Sigmoid colon (tissue), 7 donors: Measurements from ENCODE around the gene VMAC. TPM values are rescaled to one million over a fixed set of nuclear protein-coding genes. Genes with fewer than 3 reads are reported as not detected.

ENCODE experiments used
- DNase-seq: peaks from one replicate; pipeline ENCODE4 v3.0.0-alpha.2; 2019
- H3K27ac ChIP-seq, 4 donors: fragments of 200-600 bp; sonication (generic); one replicate each; pipeline ENCODE4 v1.5.1; 2016 to 2019; ENCODE audit warnings: mild to moderate bottlenecking in 1 of 4
- H3K27me3 ChIP-seq, 3 donors: fragments of 200-600 bp; sonication (generic); one replicate each; pipeline ENCODE4 v1.5.1; 2019; ENCODE audit warnings: mild to moderate bottlenecking in 1 of 3
- H3K36me3 ChIP-seq, 4 donors: fragments of 200-600 bp; sonication (generic); one replicate each; pipeline ENCODE4 v1.5.1; 2016 to 2019
- H3K4me1 ChIP-seq, 4 donors: fragments of 200-600 bp; sonication (generic); one replicate each; pipeline ENCODE4 v1.5.1; 2017 to 2019
- H3K4me3 ChIP-seq, 4 donors: fragments of 200-600 bp; sonication (generic); one replicate each; pipeline ENCODE4 v1.5.1; 2017 to 2019; ENCODE audit warnings: mild to moderate bottlenecking in 2 of 4, moderate library complexity in 1 of 4
- H3K9me3 ChIP-seq, 4 donors: fragments of 200-600 bp in 3 of 4; sonication (generic) in 3 of 4; one replicate each; pipeline versions ENCODE4 v1.5.1 to v1.6.1; 2013 to 2019
- CTCF ChIP-seq, 4 experiments: fragments of 450-650 bp in 3 of 4; fragments of 200-600 bp in 1 of 4; IDR thresholded peaks; one replicate each; pipeline ENCODE4 v1.5.1; 2016 to 2019; ENCODE audit warnings: antibody characterized with exemption in 4 of 4, mild to moderate bottlenecking in 3 of 4, moderate library complexity in 2 of 4
- EP300 ChIP-seq, 4 donors: sonication (generic); formaldehyde crosslinking; IDR thresholded peaks; one replicate each; pipeline ENCODE4 v1.6.1; 2017; ENCODE audit warnings: antibody characterized with exemption in 4 of 4
- POLR2A ChIP-seq, 2 donors: fragments of 450-650 bp; IDR thresholded peaks; one replicate each; pipeline ENCODE4 v1.6.1; 2016; ENCODE audit warnings: antibody characterized with exemption in 2 of 2, mild to moderate bottlenecking in 2 of 2, moderate library complexity in 2 of 2
- POLR2AphosphoS5 ChIP-seq, 4 donors: sonication (generic); formaldehyde crosslinking; IDR thresholded peaks; one replicate each; pipeline ENCODE4 v1.6.1; 2017; ENCODE audit warnings: antibody characterized with exemption in 4 of 4
- WGBS, 2 donors: extraction: QIAGEN DNeasy Blood & Tissue Kit; methylation state at CpG; one replicate each; pipeline ENCODE4 v1.1.7; 2013; 5-methylcytosine and 5-hydroxymethylcytosine counted together
- intact Hi-C: fragments of 100-400 bp; cut with DNase I; formaldehyde crosslinking; loops from one replicate; pipeline ENCODE4 v1.15.1; 2023
- polyA plus RNA-seq, 3 donors: library from polyadenylated mRNA; stranded (reverse); fragments of 200-250 nt; gene quantifications; one replicate each; pipeline ENCODE4 v1.2.3, GENCODE V29; 2013
- total RNA-seq, 4 donors: library from RNA; depleted of rRNA; stranded (reverse); fragments of >200 nt; gene quantifications; one replicate each; pipeline ENCODE4 v1.1.0, GENCODE V29; 2016
- donor health status: healthy with polysubstance abuse.
- donor health status: Bipolar disorder and iron deficiency.
- donor health status: healthy.

The VMAC gene
- total and polyA plus RNA-seq, 7 donors = 1.6 to 14.4 (median 6.4) TPM

GRCh38 chr19:5935473-5936291, 31.0 kb downstream of the VMAC start:
- Histone ChIP-seq H3K27ac (peak overlapping the region; percentile 69 to 85 (median 77)), H3K4me3 (no peak overlapping the region), H3K36me3 (peaks cover 1 to 49% (median 12%) of the 10 kb centered on the region in 4 donors), H3K27me3 (no peaks in the 10 kb centered on the region), H3K9me3 (no peaks in the 10 kb centered on the region), H3K4me1 (peaks cover 0 to 79% (median 65%) of the 10 kb centered on the region in 4 donors)
- TF ChIP-seq EP300 (IDR thresholded peaks at IDR 0.05) = no peak
- no peak for TF ChIP-seq POLR2A (IDR thresholded peaks at IDR 0.05)
- no peak for TF ChIP-seq POLR2AphosphoS5 (IDR thresholded peaks at IDR 0.05)
- TF ChIP-seq CTCF (IDR thresholded peaks at IDR 0.05) = no peak
- DNase-seq = no peak
- intact Hi-C loops = no loop called here
- 87 to 92% methylated on average over 25 of the region's 25 CpGs for WGBS, 2 donors

GRCh38 chr19:5936292-5936592, 31.6 kb downstream of the VMAC start:
- 95% methylated on average over 9 of the region's 9 CpGs for WGBS, 2 donors
- Histone ChIP-seq H3K27me3 (no peaks in the 10 kb centered on the region), H3K9me3 (no peaks in the 10 kb centered on the region), H3K4me1 (peaks cover 0 to 82% (median 66%) of the 10 kb centered on the region in 4 donors), H3K36me3 (peaks cover 4 to 49% (median 11%) of the 10 kb centered on the region in 4 donors), H3K27ac (peak overlapping the region; percentile 69 to 85 (median 77)), H3K4me3 (no peak overlapping the region)
- intact Hi-C loops = no loop called here
- DNase-seq = no peak
- no peak for TF ChIP-seq CTCF (IDR thresholded peaks at IDR 0.05)
- no peak for TF ChIP-seq POLR2A (IDR thresholded peaks at IDR 0.05)
- TF ChIP-seq EP300 (IDR thresholded peaks at IDR 0.05) = no peak
- no peak for TF ChIP-seq POLR2AphosphoS5 (IDR thresholded peaks at IDR 0.05)

GRCh38 chr19:5937550-5937949, 32.9 kb downstream of the VMAC start:
- no peaks in the 10 kb centered on the region for H3K9me3 ChIP-seq
- H3K36me3 ChIP-seq = peaks cover 0 to 39% (median 9%) of the 10 kb centered on the region in 4 donors
- DNase-seq = no peak
- H3K27me3 ChIP-seq = no peaks in the 10 kb centered on the region
- peak overlapping the region in 3 of 4 donors; percentile 55 to 63 (median 62) for H3K27ac ChIP-seq
- WGBS, 2 donors = 73 to 74% methylated on average over 10 of the region's 10 CpGs
- peaks cover 0 to 82% (median 68%) of the 10 kb centered on the region in 4 donors for H3K4me1 ChIP-seq
- intact Hi-C loops = no loop called here
- TF ChIP-seq CTCF (IDR thresholded peaks at IDR 0.05) (no peak), POLR2AphosphoS5 (IDR thresholded peaks at IDR 0.05) (no peak), POLR2A (IDR thresholded peaks at IDR 0.05) (no peak), EP300 (IDR thresholded peaks at IDR 0.05) (no peak)
- no peak overlapping the region for H3K4me3 ChIP-seq

- WGBS, 2 donors = 93 to 94% methylated on average over 21 of the region's 21 CpGs
- TF ChIP-seq CTCF (IDR thresholded peaks at IDR 0.05) (no peak), EP300 (IDR thresholded peaks at IDR 0.05) (no peak), POLR2A (IDR thresholded peaks at IDR 0.05) (no peak), POLR2AphosphoS5 (IDR thresholded peaks at IDR 0.05) (no peak)
- Histone ChIP-seq H3K4me3 (no peak overlapping the region), H3K27me3 (no peaks in the 10 kb centered on the region), H3K9me3 (no peaks in the 10 kb centered on the region), H3K27ac (peak overlapping the region in 3 of 4 donors; percentile 73 to 78 (median 78)), H3K36me3 (peaks cover 0 to 36% (median 9%) of the 10 kb centered on the region in 4 donors), H3K4me1 (peaks cover 0 to 80% (median 62%) of the 10 kb centered on the region in 4 donors)
- intact Hi-C loops = loop anchor here (5.0 kb wide), 1 partner anchor 33 kb away; no protein-coding TSS in a partner anchor
- no peak for DNase-seq
Observed at GRCh38 chr19:5940260-5941208, 35.9 kb downstream of the VMAC start.
